Testis (tissue), 2 donors: ENCODE data around the gene ATP10A.

Experiments
- CTCF ChIP-seq, 3 experiments: fragments of 450-650 bp in 2 of 3; fragments of 200-600 bp in 1 of 3; sonication (generic) in 1 of 3; IDR thresholded peaks; one replicate each; pipeline ENCODE4 v1.5.1; 2016 to 2019; ENCODE audit warnings: antibody characterized with exemption in 3 of 3, mild to moderate bottlenecking in 2 of 3, moderate library complexity in 1 of 3
- POLR2A ChIP-seq: fragments of 450-650 bp; IDR thresholded peaks from one replicate; pipeline ENCODE4 v1.6.1; 2017; ENCODE audit warnings: antibody characterized with exemption, mild to moderate bottlenecking, moderate library complexity

DNA sequence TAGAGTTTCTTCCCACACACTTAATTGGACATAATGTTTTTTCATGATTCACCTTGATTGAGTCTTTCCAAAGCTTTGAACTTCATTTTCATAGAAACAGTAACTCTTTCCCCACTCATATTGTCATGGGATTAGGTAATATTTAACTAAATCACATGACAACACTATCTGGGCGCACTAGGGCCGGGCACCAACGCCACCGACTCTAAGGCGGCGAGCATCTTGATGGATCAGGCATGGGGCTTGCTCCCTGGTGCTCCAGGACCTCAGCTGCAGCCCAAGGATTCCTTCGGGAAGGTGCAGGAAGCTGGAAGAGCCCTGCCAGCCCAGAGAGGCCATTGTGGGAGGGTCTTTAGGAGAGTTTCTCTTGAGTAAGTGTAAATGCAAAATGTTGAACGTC lies 231.2 kb downstream of the ATP10A start:
- TF ChIP-seq CTCF (IDR thresholded peaks at IDR 0.05), result no peak
- TF ChIP-seq POLR2A, result no peak
